HepG2 (cell line): ENCODE data around the gene SPINDOC.

Experiments
- ATRX ChIP-seq: sonication (generic); formaldehyde crosslinking; IDR thresholded peaks from 2 replicates; pipeline ENCODE4 v1.4.0; 2020; ENCODE audit warnings: missing genetic modification reagents, borderline replicate concordance
- BCLAF1 ChIP-seq: fragments of 450-650 bp; IDR thresholded peaks from 2 replicates; pipeline ENCODE4 v1.6.1; 2017; ENCODE audit warnings: mild to moderate bottlenecking
- CTCF ChIP-seq: sonication (generic); formaldehyde crosslinking; IDR thresholded peaks from 2 replicates; pipeline ENCODE4 v1.5.0; 2020; ENCODE audit warnings: mild to moderate bottlenecking, missing genetic modification reagents, moderate library complexity
- EZH2 ChIP-seq: conservative IDR thresholded peaks from 2 replicates; pipeline ENCODE4 v1.6.1; 2012; ENCODE audit warnings: mild to moderate bottlenecking, low read depth, low read length, moderate library complexity
- GMEB1 ChIP-seq: sonication (generic); formaldehyde crosslinking; IDR thresholded peaks from 2 replicates; pipeline ENCODE4 v1.5.1; 2020; ENCODE audit warnings: missing genetic modification reagents, mild to moderate bottlenecking, borderline replicate concordance
- HOXA5 ChIP-seq: sonication (generic); formaldehyde crosslinking; IDR thresholded peaks from 2 replicates; pipeline ENCODE4 v1.4.0; 2020; ENCODE audit warnings: missing genetic modification reagents
- NCOA2 ChIP-seq: sonication (generic); formaldehyde crosslinking; IDR thresholded peaks from 2 replicates; pipeline ENCODE4 v1.8.0; 2022; ENCODE audit warnings: inconsistent platforms
- NR2C2 ChIP-seq: sonication (generic); formaldehyde crosslinking; IDR thresholded peaks from 2 replicates; pipeline ENCODE4 v1.4.0; 2020; ENCODE audit warnings: missing genetic modification reagents, mild to moderate bottlenecking, moderate library complexity, borderline replicate concordance
- POLR2A ChIP-seq, 2 experiments: IDR thresholded peaks; 2 replicates each; pipeline ENCODE4 v1.6.1; 2011; ENCODE audit warnings: low read depth in 2 of 2, low read length in 2 of 2, mild to moderate bottlenecking in 1 of 2, moderate library complexity in 1 of 2; ENCODE audit not compliant: insufficient read depth in 1 of 2
- POLR2AphosphoS5 ChIP-seq: IDR thresholded peaks from 2 replicates; pipeline ENCODE4 v1.6.1; 2012; ENCODE audit warnings: low read depth, low read length
- REST ChIP-seq, 2 experiments: IDR thresholded peaks; 2 replicates each; pipeline ENCODE4 v1.6.1; 2011 to 2012; ENCODE audit warnings: low read length in 2 of 2, borderline replicate concordance in 1 of 2, low read depth in 1 of 2, mild to moderate bottlenecking in 1 of 2, moderate library complexity in 1 of 2
- UBTF ChIP-seq: sonication (generic); formaldehyde crosslinking; IDR thresholded peaks from 2 replicates; pipeline ENCODE4 v1.4.0; 2020; ENCODE audit warnings: mild to moderate bottlenecking, missing genetic modification reagents
- ZNF75D ChIP-seq: sonication (generic); formaldehyde crosslinking; IDR thresholded peaks from 2 replicates; pipeline ENCODE4 v1.8.1; 2023; ENCODE audit warnings: missing genetic modification reagents, mild to moderate bottlenecking, borderline replicate concordance
- ZZZ3 ChIP-seq: sonication (generic); formaldehyde crosslinking; IDR thresholded peaks from 2 replicates; pipeline ENCODE4 v1.4.0; 2020; ENCODE audit warnings: missing genetic modification reagents, mild to moderate bottlenecking, borderline replicate concordance

GRCh38 chr11:63791495-63792167, 21.6 kb upstream of the SPINDOC start:
- TF ChIP-seq NCOA2 (CRISPR knock-in tag) = no peak
- TF ChIP-seq EZH2 = no peak
- no peak for TF ChIP-seq BCLAF1
- no peak for TF ChIP-seq NR2C2 (CRISPR knock-in tag)
- TF ChIP-seq UBTF (CRISPR knock-in tag) = no peak
- TF ChIP-seq CTCF (CRISPR knock-in tag) = no peak
- TF ChIP-seq POLR2A (IDR thresholded peaks at IDR 0.05; ENCODE audit: insufficient read depth in 1 of 2, low read depth in 2 of 2, low read length in 2 of 2) = no peak
- no peak for TF ChIP-seq ATRX
- TF ChIP-seq ZZZ3 (CRISPR knock-in tag) = no peak
- TF ChIP-seq ZNF75D (CRISPR knock-in tag) = no peak
- TF ChIP-seq GMEB1 = no peak
- TF ChIP-seq REST (IDR thresholded peaks at IDR 0.05; ENCODE audit: borderline replicate concordance in 1 of 2, low read depth in 1 of 2, low read length in 2 of 2) = no peak
- no peak for TF ChIP-seq HOXA5 (CRISPR knock-in tag)
- no peak for TF ChIP-seq POLR2AphosphoS5
